ENCODE data around the gene MAGI2. TPM values are rescaled to one million over a fixed set of nuclear protein-coding genes. Genes with fewer than 3 reads are reported as not detected.

Gene MAGI2
- total RNA-seq, 2 donors from 2014 or later: 3.9 to 10.5 TPM

- Histone ChIP-seq H3K4me1 (peaks cover 5% of the 10 kb centered on the region), H3K27ac (no peak overlapping the region), H3K27me3 (no peaks in the 10 kb centered on the region), H3K36me3 (replicated peaks in 1 of 2; ENCODE audit: insufficient read depth in 1 of 2, low read depth in 2 of 2) (no peaks in the 10 kb centered on the region), H3K9me3 (no peaks in the 10 kb centered on the region), H3K4me3 (no peak overlapping the region)
- DNase-seq: no peak
- ATAC-seq: no peak
- WGBS, 2 donors: 81 to 86% methylated on average over 1 of the region's 1 CpG
- intact Hi-C loops (cut with DNase I): no loop called here
- no peak for TF ChIP-seq CTCF (IDR thresholded peaks at IDR 0.05)
Observed at GRCh38 chr7:78223598-78223997, 1229.9 kb downstream of the MAGI2 start.

- Histone ChIP-seq H3K27me3 (no peaks in the 10 kb centered on the region), H3K9me3 (no peaks in the 10 kb centered on the region), H3K36me3 (replicated peaks in 1 of 2; ENCODE audit: insufficient read depth in 1 of 2, low read depth in 2 of 2) (no peaks in the 10 kb centered on the region), H3K4me1 (peaks cover 5% of the 10 kb centered on the region), H3K4me3 (no peak overlapping the region), H3K27ac (no peak overlapping the region)
- TF ChIP-seq POLR2A (IDR thresholded peaks at IDR 0.05): no peak
- no peak for TF ChIP-seq CTCF (IDR thresholded peaks at IDR 0.05)
- WGBS, 2 donors: 38 to 49% methylated on average over 5 of the region's 5 CpGs
- intact Hi-C loops (cut with DNase I): no loop called here
- ATAC-seq (no peak), DNase-seq (no peak)
Observed at GRCh38 chr7:78222001-78222751, 1231.3 kb downstream of the MAGI2 start.

- ATAC-seq: no peak
- TF ChIP-seq CTCF (IDR thresholded peaks at IDR 0.05) (no peak), POLR2A (IDR thresholded peaks at IDR 0.05) (no peak)
- Histone ChIP-seq H3K4me1 (peaks cover 5% of the 10 kb centered on the region), H3K27me3 (no peaks in the 10 kb centered on the region), H3K9me3 (no peaks in the 10 kb centered on the region), H3K4me3 (no peak overlapping the region), H3K27ac (no peak overlapping the region), H3K36me3 (replicated peaks in 1 of 2; ENCODE audit: insufficient read depth in 1 of 2, low read depth in 2 of 2) (no peaks in the 10 kb centered on the region)
- intact Hi-C loops (cut with DNase I): no loop called here
- WGBS, 2 donors: 49 to 53% methylated on average over 5 of the region's 5 CpGs
- no peak for DNase-seq
Observed at GRCh38 chr7:78220754-78221153, 1232.7 kb downstream of the MAGI2 start.

GRCh38 chr7:78218876-78219275, 1234.6 kb downstream of the MAGI2 start:
- H3K9me3 ChIP-seq: no peaks in the 10 kb centered on the region
- no peak overlapping the region for H3K4me3 ChIP-seq
- TF ChIP-seq CTCF (IDR thresholded peaks at IDR 0.05) (no peak), POLR2A (IDR thresholded peaks at IDR 0.05) (no peak)
- 49 to 51% methylated on average over 9 of the region's 9 CpGs for WGBS, 2 donors
- H3K27ac ChIP-seq: no peak overlapping the region
- H3K27me3 ChIP-seq: no peaks in the 10 kb centered on the region
- DNase-seq: no peak
- peaks cover 5% of the 10 kb centered on the region for H3K4me1 ChIP-seq
- no peak for ATAC-seq
- no peaks in the 10 kb centered on the region for H3K36me3 ChIP-seq (replicated peaks in 1 of 2; ENCODE audit: insufficient read depth in 1 of 2, low read depth in 2 of 2)
- intact Hi-C loops (cut with DNase I): no loop called here

GRCh38 chr7:78218051-78218450, 1235.4 kb downstream of the MAGI2 start:
- intact Hi-C loops (cut with DNase I): no loop called here
- no peak for TF ChIP-seq CTCF (IDR thresholded peaks at IDR 0.05)
- TF ChIP-seq POLR2A (IDR thresholded peaks at IDR 0.05): no peak
- H3K36me3 ChIP-seq (replicated peaks in 1 of 2; ENCODE audit: insufficient read depth in 1 of 2, low read depth in 2 of 2): no peaks in the 10 kb centered on the region
- no peaks in the 10 kb centered on the region for H3K9me3 ChIP-seq
- no peak overlapping the region for H3K4me3 ChIP-seq
- H3K27me3 ChIP-seq: no peaks in the 10 kb centered on the region
- no peak overlapping the region for H3K27ac ChIP-seq
- peaks cover 5% of the 10 kb centered on the region for H3K4me1 ChIP-seq
- no peak for ATAC-seq
- DNase-seq: no peak
- 57 to 84% methylated on average over 1 of the region's 1 CpG for WGBS, 2 donors

Data from body of pancreas (tissue), 4 donors.